Kidney glomerular epithelial cell (primary cell): ENCODE measurements around the gene LRRFIP1.
A peak's percentile ranks its signal among the peaks of the same experiment; 100 is the strongest.
"Not testable (repeated sequence)": the region's sequence is repeated elsewhere in the genome, so short reads cannot be mapped to it uniquely, and the experiment has no call there.

Experiments
- DNase-seq: peaks from one replicate; lab custom pipeline; 2025; lab: John Stamatoyannopoulos, UW

The LRRFIP1 gene

DNA sequence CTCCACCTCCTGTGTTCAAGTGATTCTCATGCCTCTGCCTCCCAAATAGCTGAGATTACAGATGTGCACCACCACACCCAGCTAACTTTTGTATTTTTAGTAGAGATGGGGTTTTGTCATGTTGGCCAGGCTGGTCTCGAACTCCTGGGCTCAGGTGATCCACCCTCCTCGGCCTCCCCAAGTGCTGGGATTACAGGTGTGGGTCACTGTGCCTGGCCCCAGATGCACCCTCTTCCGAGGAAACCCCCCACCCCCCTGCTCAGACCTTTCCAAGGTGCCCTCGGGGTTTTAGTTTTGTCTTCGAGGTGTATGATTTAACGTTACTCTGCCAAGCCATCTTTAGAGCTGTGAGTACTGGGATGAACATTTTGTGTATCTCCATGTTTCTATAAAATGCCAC is 61.2 kb downstream of the LRRFIP1 start:
- not testable (repeated sequence) for DNase-seq

DNA sequence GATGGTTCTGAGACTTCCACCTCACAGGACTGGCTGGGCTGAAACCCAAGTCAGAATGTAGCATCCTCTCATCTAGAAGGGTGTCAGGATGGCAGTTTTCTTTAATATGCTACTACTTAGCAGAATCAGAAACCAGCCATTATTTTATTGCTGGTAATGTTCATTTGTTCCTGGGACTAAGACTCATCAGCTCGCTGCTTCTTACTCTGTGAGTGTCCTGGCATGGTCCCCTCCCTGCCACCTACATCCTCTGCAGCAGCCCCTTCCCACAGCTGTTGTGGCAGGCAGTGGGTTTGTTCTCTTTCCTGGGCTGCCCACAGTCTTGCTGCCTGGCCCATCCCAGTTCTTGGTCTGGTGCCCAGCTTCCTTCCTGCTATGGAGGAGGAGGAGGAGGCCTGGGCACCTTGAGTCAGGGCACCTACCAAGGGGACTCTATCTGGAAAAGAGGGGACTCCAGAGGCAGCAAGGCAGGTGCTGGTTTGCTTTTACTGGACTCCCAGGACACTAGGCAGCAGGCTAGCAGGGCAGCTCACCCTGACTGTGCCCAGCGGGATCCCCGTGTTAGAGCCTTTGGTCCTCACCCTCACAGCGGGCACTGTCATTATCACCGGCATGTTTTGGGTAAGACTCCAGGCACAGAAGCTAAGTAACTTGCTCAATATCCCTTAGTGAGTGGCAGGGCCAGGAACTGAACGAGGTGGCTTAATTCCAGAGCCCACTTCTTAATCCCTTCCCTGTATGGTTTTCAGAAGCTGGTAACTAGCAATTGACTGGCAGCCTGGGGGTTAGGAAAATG is 62.1 kb downstream of the LRRFIP1 start:
- DNase-seq = no peak

DNA sequence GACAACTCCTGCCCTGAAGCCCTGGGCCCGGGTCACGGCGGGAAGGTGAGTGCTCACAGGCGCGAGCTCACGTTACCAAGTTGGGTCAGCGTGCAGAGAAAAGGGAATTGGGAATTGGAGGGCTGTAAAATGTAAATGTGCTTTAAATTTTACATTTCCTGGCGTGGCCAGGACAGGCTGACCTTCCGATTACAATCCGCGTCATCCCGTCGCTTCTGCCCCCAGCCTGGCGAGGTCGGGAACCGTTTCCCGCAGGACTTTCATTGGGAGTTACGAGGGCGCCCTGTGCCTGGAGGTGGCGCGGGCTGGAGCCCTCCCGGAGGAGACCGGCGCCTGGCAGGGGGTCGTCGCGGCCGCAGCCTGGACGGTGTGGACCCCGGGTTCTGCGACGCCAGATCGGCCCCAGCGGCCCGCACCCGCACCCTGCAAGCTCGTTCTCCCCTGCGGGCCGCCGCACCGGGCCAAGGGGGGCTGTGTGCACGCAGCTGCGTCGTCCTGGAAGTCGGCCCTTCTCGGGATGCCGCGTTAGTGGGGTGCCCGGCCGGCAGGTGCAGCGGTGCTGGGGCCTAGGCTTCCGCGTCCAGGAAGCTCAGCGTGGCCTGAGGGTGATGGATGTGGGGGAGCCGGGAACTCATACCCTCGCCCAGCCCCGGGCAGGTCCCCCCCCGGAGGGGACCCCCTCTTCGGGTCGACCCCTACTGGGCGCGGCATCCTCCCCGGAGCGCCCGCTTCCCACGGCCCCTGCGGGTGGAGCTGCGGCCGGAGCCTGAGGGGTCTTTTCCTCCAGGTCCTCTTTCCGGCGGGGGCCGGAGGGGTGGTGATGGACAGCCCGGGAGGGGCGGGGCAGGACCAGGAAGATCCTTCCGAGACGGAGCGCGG is 63.9 kb downstream of the LRRFIP1 start:
- DNase-seq = peak; percentile 44

DNA sequence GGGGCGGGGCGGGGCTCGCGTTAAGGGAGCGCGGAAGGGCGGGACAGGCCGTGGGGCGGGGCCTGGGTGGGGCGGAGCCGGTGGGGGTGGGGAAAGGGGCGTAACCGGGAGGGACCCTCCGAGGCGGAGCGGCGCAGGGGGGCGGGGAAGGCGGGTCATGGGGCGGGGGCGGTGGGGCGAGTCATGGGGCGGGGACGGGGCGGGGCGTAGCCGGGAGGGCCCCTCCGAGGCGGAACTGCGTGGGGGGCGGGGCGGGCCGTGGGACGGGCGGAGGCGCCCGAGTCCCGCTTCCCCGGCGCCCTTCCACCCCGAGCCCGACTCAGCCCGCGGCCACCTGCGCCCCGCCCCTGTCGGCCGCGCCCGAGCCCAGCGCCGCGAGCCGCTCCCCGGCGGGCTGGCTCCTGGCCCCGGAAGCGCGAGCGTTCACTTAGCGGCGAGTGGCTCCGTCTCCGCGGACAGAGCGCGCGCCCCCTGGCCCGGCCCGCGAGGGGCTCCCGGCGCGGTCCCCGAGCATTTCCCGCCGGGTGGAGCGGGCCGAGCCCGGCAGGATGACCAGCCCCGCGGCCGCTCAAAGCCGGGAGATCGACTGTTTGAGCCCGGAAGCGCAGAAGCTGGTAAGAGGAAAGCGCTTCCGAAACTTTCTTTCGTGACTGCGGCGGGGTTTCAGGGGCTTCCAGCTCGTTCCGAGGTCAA is 64.7 kb downstream of the LRRFIP1 start:
- DNase-seq = peak; percentile 67

DNA sequence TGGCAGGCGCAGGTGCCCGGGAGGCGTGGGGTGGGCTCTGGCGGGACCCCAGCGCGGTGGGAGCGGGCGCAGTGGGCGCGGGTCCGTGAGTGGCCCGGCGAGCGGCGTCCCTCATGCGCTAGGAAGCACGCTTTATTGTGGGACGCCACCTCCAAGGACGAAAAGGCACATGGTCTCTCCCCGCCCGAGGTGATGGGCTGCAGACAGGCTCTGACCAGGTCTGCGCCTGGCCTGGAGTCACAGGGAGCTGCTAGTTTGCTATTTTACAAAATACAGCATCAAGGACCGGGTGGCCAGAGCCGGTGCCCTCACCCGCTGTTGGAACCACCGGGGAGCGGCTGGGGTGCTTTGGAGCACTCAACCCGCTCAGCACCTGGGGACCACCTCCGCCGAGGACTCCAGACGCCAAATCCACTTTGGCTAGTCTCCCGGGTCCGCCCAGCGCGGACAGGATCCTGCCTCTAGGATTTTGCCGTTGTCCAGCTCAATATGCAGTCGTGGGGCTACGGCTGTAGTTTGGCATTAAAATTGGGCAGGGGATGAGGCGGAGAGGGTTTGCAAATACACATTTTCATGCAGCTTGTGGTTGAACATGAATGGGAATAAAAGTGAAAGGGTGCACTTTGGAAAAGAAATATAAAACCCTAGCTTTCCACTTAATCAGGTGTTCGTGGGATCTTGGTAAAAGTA is 65.4 kb downstream of the LRRFIP1 start:
- peak; percentile 26 for DNase-seq

DNA sequence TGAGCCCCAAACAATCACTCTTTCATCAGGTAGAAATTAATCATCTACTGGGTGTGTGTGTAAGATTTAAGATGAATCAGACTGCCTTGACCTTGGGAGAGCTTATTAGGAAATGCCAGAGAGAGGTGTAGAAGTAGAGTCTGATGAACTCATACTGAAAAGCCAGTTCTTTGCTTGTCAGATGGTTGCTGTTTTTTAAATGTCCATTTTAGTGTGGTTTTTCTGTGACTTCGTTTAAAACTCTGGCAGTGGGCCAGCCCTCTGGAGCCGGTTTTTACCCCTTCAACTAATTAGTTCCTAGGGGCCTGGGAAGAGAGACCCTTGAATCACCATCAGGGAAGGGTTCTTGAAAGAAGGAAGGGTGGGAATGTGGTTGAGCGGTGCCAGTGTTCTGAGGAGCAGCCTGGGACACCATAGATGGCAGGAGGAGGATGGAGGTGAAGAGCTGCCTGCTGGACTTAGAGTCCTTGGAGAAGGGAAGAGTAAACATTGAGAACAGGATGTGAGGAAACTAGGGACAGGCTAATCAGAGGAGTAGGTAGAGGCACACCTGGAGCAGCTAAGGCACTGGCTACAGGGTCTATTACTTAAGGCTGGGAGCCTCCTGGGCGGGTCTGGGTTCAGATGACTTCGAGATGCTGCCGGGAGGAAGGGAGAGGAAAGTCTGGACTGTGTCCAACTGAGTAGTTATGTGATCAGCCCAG is 66.1 kb downstream of the LRRFIP1 start:
- peak; percentile 78 for DNase-seq

DNA sequence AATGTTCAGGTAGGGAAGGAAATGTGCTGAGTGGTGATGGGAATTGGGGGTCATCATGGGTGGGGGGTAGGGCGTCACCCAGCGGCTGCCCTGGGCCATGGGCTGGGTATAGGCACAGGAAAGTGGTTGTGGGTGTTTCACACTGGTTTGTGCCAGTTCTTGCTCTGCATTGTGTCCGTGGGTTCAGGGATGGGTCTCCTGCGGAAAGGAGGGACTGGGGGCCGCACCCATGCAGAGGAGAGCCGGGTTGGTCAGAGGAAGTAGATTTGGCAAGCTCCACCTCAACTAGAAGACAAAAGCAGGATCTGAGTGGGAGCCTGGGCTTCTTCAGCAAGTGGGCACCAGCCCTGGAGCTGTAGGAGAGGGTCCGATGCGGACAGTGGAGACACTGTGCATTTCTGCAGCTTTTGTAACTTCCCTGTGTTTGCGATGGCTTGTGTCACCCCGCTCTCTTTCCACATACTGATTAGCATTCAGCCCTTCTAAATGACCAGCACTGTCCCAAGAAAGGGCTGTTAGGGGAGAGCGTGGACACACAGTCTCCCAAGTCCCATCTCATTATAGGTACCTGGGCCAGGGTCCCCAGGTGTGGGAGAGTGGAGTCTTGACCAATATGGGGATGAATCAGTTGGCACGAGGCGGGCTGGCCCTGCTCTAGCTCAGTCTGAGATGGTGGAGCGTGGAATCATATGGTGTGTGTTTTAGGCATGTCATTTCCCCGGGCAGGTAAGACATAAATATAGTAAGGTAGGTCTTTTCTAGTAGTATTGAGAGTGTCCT is 67.2 kb downstream of the LRRFIP1 start:
- no peak for DNase-seq

DNA sequence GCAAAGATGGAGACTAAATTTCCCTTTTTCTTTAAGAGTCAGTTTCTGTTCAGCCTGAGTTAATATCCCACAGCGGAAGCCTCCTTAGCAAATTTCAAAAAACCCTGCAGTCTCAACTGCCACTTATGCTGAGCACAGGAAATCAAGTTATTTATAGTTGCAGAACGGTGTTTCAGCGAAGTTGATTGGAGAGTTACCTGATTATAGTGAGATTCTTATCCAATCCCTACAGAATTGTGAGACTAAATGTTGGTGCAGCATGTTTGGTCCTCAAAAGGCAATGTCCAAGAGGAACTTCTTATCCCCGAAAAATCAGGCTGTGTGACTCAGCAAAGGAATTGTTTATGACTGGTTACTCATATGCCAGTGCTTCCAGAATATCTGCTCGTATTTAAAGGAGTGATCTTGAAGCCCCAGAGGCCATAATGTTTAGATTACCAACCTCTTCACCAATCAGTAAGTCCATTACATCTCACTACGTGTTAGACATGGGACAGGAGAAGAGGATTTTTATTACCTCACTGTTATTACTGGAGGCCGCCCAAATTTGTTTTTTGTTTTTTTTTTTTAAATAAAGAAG is 67.9 kb downstream of the LRRFIP1 start:
- peak; percentile 87 for DNase-seq

DNA sequence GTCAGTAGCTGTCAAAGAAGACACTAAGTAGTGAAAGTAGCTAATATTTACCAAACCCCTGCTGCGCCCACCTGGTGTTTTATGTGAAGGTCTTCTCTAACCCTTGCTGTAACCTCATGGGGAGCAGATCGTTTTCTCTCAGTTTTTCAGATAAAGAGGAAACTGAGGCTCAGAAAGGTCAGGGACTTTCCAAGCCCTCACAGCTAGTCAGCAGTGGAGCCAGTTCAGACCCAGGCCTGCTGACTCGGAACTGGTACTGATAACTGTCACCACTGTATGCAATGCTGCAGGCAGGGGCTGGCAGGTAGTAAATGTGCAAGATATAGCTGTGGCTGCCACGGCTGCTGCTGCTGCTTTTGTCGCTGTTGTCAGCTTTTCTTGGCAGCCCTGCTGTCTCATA is 69.1 kb downstream of the LRRFIP1 start:
- DNase-seq = no peak

DNA sequence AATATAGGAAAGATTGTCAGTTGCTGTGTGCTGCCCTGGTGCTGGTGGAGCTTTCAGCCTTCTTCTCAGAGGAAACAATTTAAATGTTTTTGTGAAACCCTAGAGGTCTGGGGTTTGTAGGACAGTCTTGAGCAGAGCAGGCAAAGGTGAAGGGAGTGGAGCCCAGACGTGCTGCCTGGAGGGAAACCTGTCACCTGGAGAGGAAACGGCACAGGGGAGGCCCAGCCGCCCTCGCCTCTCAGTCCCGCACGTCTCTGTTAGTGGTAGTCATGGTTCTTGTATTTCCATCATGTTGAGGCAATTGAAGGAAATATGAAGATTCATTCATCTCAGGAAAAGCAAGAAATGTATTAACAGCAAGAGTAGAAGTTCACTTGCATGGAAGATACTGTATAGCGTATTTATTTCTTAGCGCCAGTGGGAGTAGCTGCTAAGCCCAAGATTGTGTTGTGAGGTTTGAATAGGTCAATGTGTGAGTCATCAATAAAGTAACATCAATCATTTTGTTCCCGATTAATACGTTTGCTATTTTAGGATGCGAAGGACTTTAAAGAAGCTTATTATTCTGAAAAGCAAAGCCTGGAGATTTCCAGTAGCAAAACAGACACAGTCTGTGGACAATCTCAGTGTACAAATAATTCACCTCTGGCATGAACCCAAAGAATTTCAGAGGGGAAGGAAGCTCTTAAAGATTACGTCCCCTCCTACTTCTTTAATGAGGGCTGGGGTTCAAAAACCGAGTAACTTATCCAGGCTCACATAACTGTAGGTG is 70.4 kb downstream of the LRRFIP1 start:
- no peak for DNase-seq

DNA sequence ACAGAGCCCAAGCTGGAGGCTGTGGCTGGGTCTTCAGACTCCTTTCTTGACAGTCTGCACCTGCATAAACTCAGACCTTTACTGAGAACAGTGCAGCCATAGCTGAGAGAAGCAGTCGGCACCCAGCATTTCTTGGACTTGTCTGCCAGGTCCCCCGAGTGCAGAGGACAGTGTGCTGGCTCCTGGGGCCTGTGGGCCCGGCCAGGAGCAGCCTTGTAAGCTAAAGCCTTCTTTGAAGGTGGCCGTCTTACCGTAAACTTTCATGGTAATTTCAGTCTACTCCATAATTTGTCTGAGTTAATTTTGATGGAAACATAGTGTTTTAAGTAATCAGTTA is 70.9 kb downstream of the LRRFIP1 start:
- DNase-seq = no peak

DNA sequence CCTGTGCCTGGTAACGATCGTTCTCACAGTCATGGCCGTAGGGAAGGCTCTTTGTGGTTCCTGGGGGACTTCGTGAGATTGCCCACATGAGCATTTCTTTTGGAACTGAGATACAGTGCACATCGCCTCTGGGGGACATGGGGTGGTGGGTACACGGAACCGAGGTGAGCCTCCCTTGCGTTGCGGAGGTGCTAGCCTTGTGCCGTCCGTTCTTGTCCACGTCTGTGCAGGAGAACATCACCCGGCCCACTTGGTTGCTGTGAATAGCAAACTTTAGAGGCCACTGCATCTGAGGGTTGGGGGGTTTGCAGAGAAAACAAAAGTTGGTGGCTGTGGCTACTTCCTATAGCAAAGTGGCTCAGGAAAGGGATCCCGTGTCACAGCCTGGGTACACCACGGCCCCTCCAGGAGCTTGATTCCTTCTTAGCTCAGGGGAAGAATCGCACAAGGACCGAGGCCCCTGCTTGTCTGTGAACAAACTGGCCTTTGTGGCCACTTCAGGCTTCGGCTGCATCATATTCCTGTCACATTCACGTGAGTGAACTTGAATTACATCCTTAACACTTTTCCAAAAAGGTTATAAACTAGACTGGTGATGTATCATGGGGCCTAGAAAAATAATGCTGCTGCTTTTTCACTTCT is 72.6 kb downstream of the LRRFIP1 start:
- DNase-seq = no peak

DNA sequence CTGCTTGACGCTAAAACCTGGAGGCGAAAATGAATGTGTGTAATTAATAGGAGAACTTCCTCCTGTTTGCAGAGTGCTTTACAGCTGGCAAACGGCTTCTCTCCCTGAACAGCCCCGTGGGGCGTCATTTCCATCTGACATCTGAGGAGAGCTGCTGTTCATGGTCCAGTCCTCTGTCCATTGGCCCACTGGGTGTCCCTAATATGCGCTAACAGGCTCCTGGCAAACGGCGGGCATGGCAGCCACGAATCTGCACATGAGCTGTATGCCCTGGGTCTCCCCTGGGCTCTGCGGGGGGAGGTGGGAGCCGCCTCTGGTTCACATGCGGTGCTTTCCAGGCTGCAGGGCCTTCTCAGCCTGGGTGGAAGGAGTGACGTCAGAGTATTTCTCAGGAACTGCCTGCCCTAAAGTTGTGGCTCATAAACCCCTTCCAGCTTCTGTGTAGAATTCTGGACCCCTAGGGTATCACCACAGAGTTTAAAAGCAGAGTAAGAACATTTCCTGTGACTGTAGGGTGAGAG is 73.2 kb downstream of the LRRFIP1 start:
- DNase-seq = peak; percentile 49

DNA sequence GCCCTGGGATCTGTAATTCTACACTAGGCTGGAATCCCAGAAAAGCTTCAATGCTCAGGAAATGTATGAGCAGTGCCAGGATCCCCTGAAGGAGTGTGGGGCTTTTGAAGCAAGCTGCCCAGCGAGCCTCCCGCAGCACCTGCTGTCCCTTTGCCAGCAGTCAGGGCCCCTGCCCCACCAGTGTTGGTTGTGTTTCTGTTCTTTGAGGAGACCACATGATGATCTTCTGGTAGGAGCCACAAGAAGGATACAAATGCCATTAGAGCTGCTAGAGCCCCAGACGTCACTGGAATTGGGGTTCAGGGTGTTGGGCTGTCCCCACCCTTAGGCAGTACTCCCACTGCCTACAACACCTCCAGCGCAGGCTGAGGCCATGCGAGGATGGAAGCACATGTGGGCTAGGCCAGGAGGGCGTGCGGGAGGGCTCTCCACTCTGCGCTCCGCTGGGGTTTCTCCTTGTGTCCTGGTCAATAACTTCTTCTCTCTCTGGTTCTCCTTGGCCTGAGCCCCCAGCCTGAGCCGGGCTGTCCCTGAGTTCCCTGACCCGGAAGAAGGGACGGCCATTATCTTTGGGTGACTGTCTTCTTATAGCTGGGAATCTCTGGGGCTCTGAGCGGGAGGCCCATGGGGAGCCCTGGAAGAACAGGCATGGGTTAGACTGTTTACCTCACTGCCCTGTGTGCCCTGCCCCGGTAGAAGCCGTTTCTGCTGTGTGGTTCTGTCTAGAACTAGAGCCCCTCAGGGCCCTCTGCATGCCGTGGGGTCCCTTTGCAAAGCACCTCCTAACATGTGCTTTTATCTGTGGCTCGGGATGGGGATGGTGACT is 73.9 kb downstream of the LRRFIP1 start:
- no peak for DNase-seq

DNA sequence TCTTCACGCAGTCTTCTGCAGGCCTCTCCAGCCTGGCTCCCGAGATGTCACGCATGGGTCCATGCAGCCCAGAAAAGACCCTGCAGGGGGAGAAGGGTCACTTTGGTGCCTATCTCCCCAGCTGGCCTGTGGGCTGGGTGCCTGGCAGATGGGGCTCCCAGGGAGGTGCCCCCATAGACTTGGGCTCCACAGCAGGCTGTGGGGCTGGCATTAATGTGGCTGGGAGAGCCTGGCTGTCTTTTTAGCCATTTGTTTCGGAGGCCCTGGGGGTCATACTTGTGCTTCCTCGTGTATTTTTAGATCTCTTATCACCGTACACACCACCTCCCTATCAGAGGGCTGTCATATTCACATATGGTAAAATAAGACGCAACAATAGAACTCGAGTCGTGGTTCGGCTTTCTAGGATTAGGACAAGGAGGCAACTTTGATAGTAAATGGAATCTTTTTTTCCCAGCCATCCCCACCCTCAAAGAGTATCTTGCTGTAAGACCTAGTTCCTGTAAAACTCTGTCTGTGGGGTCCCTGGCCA is 74.5 kb downstream of the LRRFIP1 start:
- DNase-seq = no peak

DNA sequence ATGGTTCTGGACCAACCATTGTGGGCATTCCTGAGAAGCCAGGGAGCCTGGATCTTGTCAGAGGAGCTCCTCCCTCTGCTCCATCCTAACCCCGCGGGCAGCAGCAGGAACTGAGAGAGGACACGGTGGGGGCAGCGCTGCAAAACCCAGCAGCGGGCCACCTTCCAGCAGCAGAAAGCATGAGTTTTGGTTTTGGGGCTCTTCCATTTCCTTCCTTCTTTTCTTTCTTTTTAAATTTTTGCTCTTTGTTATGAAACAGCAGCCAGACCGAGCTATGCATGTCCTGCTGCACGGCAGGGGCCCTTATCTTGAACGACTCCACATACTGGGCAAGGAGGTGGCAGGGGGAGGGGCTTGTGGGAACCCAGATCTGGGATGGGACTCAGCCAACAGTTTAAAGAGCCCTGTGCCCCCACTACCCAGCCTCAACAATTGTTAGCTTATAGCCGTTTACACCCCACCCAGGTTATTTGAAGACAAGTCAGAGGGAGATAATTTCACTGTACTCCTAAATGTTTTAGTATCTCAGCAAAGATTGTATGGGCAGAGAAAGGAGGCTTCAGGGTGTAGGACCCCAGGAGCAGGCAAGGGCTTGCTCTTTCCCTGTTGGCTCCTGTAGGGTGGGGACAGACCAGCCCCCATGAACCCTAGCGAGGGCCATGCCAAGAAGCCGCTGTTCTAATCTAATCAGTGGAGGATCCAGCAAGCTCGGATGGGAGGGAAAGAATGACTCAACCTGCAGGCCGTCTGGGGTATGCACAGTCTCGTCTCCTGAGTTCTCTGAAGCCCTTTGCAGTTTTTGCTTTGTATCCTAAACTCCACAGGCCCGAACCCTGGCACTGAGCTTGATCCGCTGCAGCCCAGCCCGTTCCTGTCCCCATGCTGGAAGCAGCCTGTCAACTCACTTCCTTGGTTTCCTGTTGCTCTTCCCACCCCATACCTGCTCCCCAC is 75.3 kb downstream of the LRRFIP1 start:
- peak; percentile 56 for DNase-seq
